GM12878 (cell line): ENCODE results near the gene MRPS35.

ENCODE experiments used
- EZH2 ChIP-seq: IDR thresholded peaks from 2 replicates; pipeline ENCODE4 v1.6.1; 2012; ENCODE audit warnings: low read depth, mild to moderate bottlenecking, control low read depth, inconsistent platforms, low read length, borderline replicate concordance; ENCODE audit not compliant: control insufficient read depth
- PBX3 ChIP-seq: IDR thresholded peaks from 2 replicates; pipeline ENCODE4 v1.6.1; 2011; ENCODE audit warnings: mild to moderate bottlenecking, low read depth, low read length, moderate library complexity; ENCODE audit not compliant: insufficient replicate concordance

GRCh38 chr12:27787559-27787958 is 76.9 kb downstream of the MRPS35 start:
- TF ChIP-seq EZH2 (no peak), PBX3 (no peak)
